IMR-90 (cell line): ENCODE data around the gene ASXL2. TPM values are rescaled to one million over a fixed set of nuclear protein-coding genes. Genes with fewer than 3 reads are reported as not detected.

ENCODE experiments used
- ATAC-seq: fragments of 200-7000 bp; cut with Tn5 transposase; 2 replicates; pipeline ENCODE4 v1.9.1; 2020; ENCODE audit warnings: low read depth, mild to moderate bottlenecking, moderate library complexity
- BruUV-seq: library from RNA; stranded (reverse); fragments of 400-500 nt; replicated peaks from 2 replicates; lab custom pipeline; 2021; lab: Mats Ljungman, UMichigan
- CTCF ChIA-PET: fragments of 300-600 bp; formaldehyde crosslinking; extraction: SDS; loops from one replicate; lab custom pipeline; 2021; ENCODE audit warnings: antibody characterized with exemption; lab: Yijun Ruan, JAX
- POLR2A ChIA-PET: fragments of 300-600 bp; sonication (Branson Sonifier 250); formaldehyde crosslinking; loops from one replicate; lab custom pipeline; 2022; ENCODE audit warnings: antibody characterized with exemption; ENCODE audit not compliant: unreplicated experiment; lab: Charles Lee
- DNase-seq: peaks from one replicate; pipeline ENCODE4 v3.0.0; 2013
- H2AFZ ChIP-seq: replicated peaks from 2 replicates; pipeline ENCODE3; 2013; ENCODE audit warnings: low read length, mild to moderate bottlenecking; ENCODE audit not compliant: poor library complexity
- H2AK5ac ChIP-seq: 2 replicates; pipeline ENCODE4 v1.6.1; 2013; ENCODE audit warnings: low read depth, low read length, inconsistent platforms
- H2AK9ac ChIP-seq: replicated peaks from 2 replicates; pipeline ENCODE3; 2013; ENCODE audit warnings: mild to moderate bottlenecking, low read depth, low read length, moderate library complexity; ENCODE audit not compliant: poor library complexity
- H2BK120ac ChIP-seq: 2 replicates; pipeline ENCODE4 v1.6.1; 2013; ENCODE audit warnings: low read depth, low read length, inconsistent platforms
- H2BK15ac ChIP-seq: 3 replicates; pipeline ENCODE4 v1.6.1; 2013; ENCODE audit warnings: low read depth, low read length, inconsistent platforms
- H2BK20ac ChIP-seq: 2 replicates; pipeline ENCODE4 v1.6.1; 2013; ENCODE audit warnings: low read depth, mild to moderate bottlenecking, inconsistent platforms, low read length, moderate library complexity
- H2BK5ac ChIP-seq: 2 replicates; pipeline ENCODE4 v1.6.1; 2013; ENCODE audit warnings: mild to moderate bottlenecking, low read depth, low read length, inconsistent platforms; ENCODE audit not compliant: poor library complexity, severe bottlenecking
- H3K14ac ChIP-seq: replicated peaks from 2 replicates; pipeline ENCODE4 v1.6.1; 2013; ENCODE audit warnings: low read depth, low read length, inconsistent platforms
- H3K18ac ChIP-seq: 2 replicates; pipeline ENCODE4 v1.6.1; 2013; ENCODE audit warnings: low read depth, low read length, control low read depth
- H3K23ac ChIP-seq: 2 replicates; pipeline ENCODE4 v1.6.1; 2013; ENCODE audit warnings: low read depth, low read length, inconsistent platforms
- H3K27ac ChIP-seq: 2 replicates; pipeline ENCODE4 v1.5.1; 2013; ENCODE audit warnings: mild to moderate bottlenecking, control low read depth, low read length; ENCODE audit not compliant: insufficient read depth
- H3K27me3 ChIP-seq: 2 replicates; pipeline ENCODE4 v1.6.1; 2013; ENCODE audit warnings: low read length; ENCODE audit not compliant: control insufficient read depth, insufficient read depth
- H3K36me3 ChIP-seq: 2 replicates; pipeline ENCODE4 v1.6.1; 2013; ENCODE audit warnings: low read length, mixed read lengths; ENCODE audit not compliant: control insufficient read depth, insufficient read depth
- H3K4ac ChIP-seq: 2 replicates; pipeline ENCODE4 v1.6.1; 2013; ENCODE audit warnings: low read depth, low read length, inconsistent platforms
- H3K4me1 ChIP-seq: 2 replicates; pipeline ENCODE4 v1.6.1; 2013; ENCODE audit warnings: low read length, mixed read lengths; ENCODE audit not compliant: control insufficient read depth, insufficient read depth
- H3K4me2 ChIP-seq: 2 replicates; pipeline ENCODE4 v1.6.1; 2013; ENCODE audit warnings: low read depth, mild to moderate bottlenecking, control low read depth, low read length, moderate library complexity
- H3K4me3 ChIP-seq: 2 replicates; pipeline ENCODE4 v1.5.1; 2013; ENCODE audit warnings: low read depth, mild to moderate bottlenecking, control low read depth, low read length, moderate library complexity; ENCODE audit not compliant: insufficient read depth
- H3K56ac ChIP-seq: 2 replicates; pipeline ENCODE4 v1.6.1; 2013; ENCODE audit warnings: low read length, inconsistent platforms; ENCODE audit not compliant: insufficient read depth; ENCODE audit errors: extremely low read depth
- H3K79me1 ChIP-seq, 2 experiments: 2 replicates each; pipeline ENCODE4 v1.6.1; 2013; ENCODE audit warnings: low read length in 2 of 2, inconsistent platforms in 1 of 2, low read depth in 1 of 2
- H3K9ac ChIP-seq: 2 replicates; pipeline ENCODE4 v1.6.1; 2013; ENCODE audit warnings: low read depth, low read length, control low read depth
- H3K9me1 ChIP-seq: 2 replicates; pipeline ENCODE4 v1.6.1; 2013; ENCODE audit warnings: low read length, inconsistent platforms; ENCODE audit not compliant: insufficient read depth
- H3K9me3 ChIP-seq: 2 replicates; pipeline ENCODE4 v1.6.1; 2013; ENCODE audit warnings: low read length; ENCODE audit not compliant: control insufficient read depth, insufficient read depth
- H4K20me1 ChIP-seq: 2 replicates; pipeline ENCODE4 v1.6.1; 2013; ENCODE audit warnings: low read length, inconsistent platforms; ENCODE audit not compliant: insufficient read depth
- H4K5ac ChIP-seq: 2 replicates; pipeline ENCODE4 v1.6.1; 2013; ENCODE audit warnings: mild to moderate bottlenecking, low read depth, low read length, control low read depth
- H4K8ac ChIP-seq, 2 experiments: 2 replicates each; pipeline ENCODE4 v1.6.1; 2013; ENCODE audit warnings: low read depth in 2 of 2, low read length in 2 of 2, control low read depth in 1 of 2, inconsistent platforms in 1 of 2
- H4K91ac ChIP-seq: 2 replicates; pipeline ENCODE4 v1.6.1; 2013; ENCODE audit warnings: low read depth, low read length, inconsistent platforms; ENCODE audit not compliant: insufficient read depth
- BHLHE40 ChIP-seq: fragments of 150-350 bp; IDR thresholded peaks from 2 replicates; pipeline ENCODE4 v1.6.1; 2016; ENCODE audit warnings: mild to moderate bottlenecking, low read depth, low read length
- CEBPB ChIP-seq: IDR thresholded peaks from 2 replicates; pipeline ENCODE4 v1.6.1; 2012; ENCODE audit warnings: low read depth, low read length, improper control_type of control experiment
- CHD1 ChIP-seq: IDR thresholded peaks from 2 replicates; pipeline ENCODE4 v1.6.1; 2012; ENCODE audit warnings: low read depth, low read length, improper control_type of control experiment
- CTCF ChIP-seq: conservative IDR thresholded peaks from 2 replicates; pipeline ENCODE4 v1.5.1; 2012; ENCODE audit warnings: mild to moderate bottlenecking, low read depth, low read length, improper control_type of control experiment
- ELK1 ChIP-seq: fragments of 150-350 bp; IDR thresholded peaks from 2 replicates; pipeline ENCODE4 v1.6.1; 2016; ENCODE audit warnings: low read depth, mild to moderate bottlenecking, low read length, moderate library complexity, borderline replicate concordance
- FOS ChIP-seq: fragments of 150-350 bp; IDR thresholded peaks from 2 replicates; pipeline ENCODE4 v1.6.1; 2016; ENCODE audit warnings: low read depth, low read length
- MAFK ChIP-seq: IDR thresholded peaks from 2 replicates; pipeline ENCODE4 v1.6.1; 2012; ENCODE audit warnings: low read depth, low read length, improper control_type of control experiment
- MAZ ChIP-seq: IDR thresholded peaks from 2 replicates; pipeline ENCODE4 v1.6.1; 2012; ENCODE audit warnings: low read depth, mild to moderate bottlenecking, low read length, improper control_type of control experiment, moderate library complexity, borderline replicate concordance
- MXI1 ChIP-seq: IDR thresholded peaks from 2 replicates; pipeline ENCODE4 v1.6.1; 2012; ENCODE audit warnings: low read depth, mild to moderate bottlenecking, low read length, moderate library complexity, borderline replicate concordance
- NFE2L2 ChIP-seq: fragments of 150-350 bp; IDR thresholded peaks from 2 replicates; pipeline ENCODE4 v1.6.1; 2016; ENCODE audit warnings: low read depth, mild to moderate bottlenecking, low read length
- RAD21 ChIP-seq: IDR thresholded peaks from 2 replicates; pipeline ENCODE4 v1.6.1; 2012; ENCODE audit warnings: low read length, improper control_type of control experiment
- RFX5 ChIP-seq: IDR thresholded peaks from 2 replicates; pipeline ENCODE4 v1.8.0; 2012; ENCODE audit warnings: low read depth, mild to moderate bottlenecking, low read length, moderate library complexity
- SMC3 ChIP-seq: fragments of 150-350 bp; IDR thresholded peaks from 2 replicates; pipeline ENCODE4 v1.6.1; 2016; ENCODE audit warnings: low read depth, mild to moderate bottlenecking, antibody characterized with exemption, low read length, moderate library complexity
- USF2 ChIP-seq: fragments of 150-350 bp; IDR thresholded peaks from 2 replicates; pipeline ENCODE4 v1.6.1; 2017; ENCODE audit warnings: mild to moderate bottlenecking, antibody characterized with exemption, low read length, low read depth
- WGBS, 2 experiments: methylation state at CpG; one replicate each; pipeline versions ENCODE4 v1.1.5 to v1.1.7; 2013; ENCODE audit warnings: missing lambda C conversion rate in 2 of 2; ENCODE audit not compliant: insufficient read length in 1 of 2; ENCODE audit errors: extremely low coverage in 2 of 2; 5-methylcytosine and 5-hydroxymethylcytosine counted together
- dilution Hi-C: fragments of 300-500 bp; cut with HindIII; formaldehyde crosslinking; loops from one replicate; pipeline ENCODE4 v1.14.3; 2018; ENCODE audit warnings: low sequenced_read_pairs; ENCODE audit not compliant: unreplicated experiment
- in situ Hi-C: fragments of 300-500 bp; cut with MboI; formaldehyde crosslinking; loops from 3 replicates; pipeline ENCODE4 v1.14.3; 2019; ENCODE audit warnings: low sequenced_read_pairs, inconsistent platforms, mixed read lengths
- intact Hi-C: fragments of 100-400 bp; cut with micrococcal nuclease; formaldehyde crosslinking; loops from 2 replicates; pipeline ENCODE4 v1.10.0; 2022
- polyA plus RNA-seq, 3 experiments: library from polyadenylated mRNA; depleted of rRNA; stranded (reverse); fragments of >200 nt; gene quantifications; 2 replicates each; pipeline ENCODE4 v1.2.3, GENCODE V29; 2012; ENCODE audit warnings: low replicate concordance in 1 of 3
- total RNA-seq: library from RNA; depleted of rRNA; stranded (reverse); fragments of >200 nt; gene quantifications from 2 replicates; pipeline ENCODE4 v1.2.3, GENCODE V29; 2012

The ASXL2 gene
- total and polyA plus RNA-seq, 2 of the 4 experiments (the other 2 are of a cell fraction), result 5.3 to 8.1 TPM

GRCh38 chr2:25701801-25702200, 176.5 kb downstream of the ASXL2 start:
- in situ Hi-C loops, result no loop called here
- dilution Hi-C loops, result no loop called here

More at GRCh38 chr2:25701801-25702200, 176.5 kb downstream of the ASXL2 start:
- peak overlapping the region; percentile 43 for H2AFZ ChIP-seq
- ChIA-PET POLR2A (no interaction called here), CTCF (interaction anchor here (0.6 to 1.5 kb wide), 2 partner anchors 16 to 56 kb away, joined by 3 to 4 read pairs; no protein-coding TSS in a partner anchor)
- H3K36me3 ChIP-seq, result no peaks in the 10 kb centered on the region
- intact Hi-C loops, result no loop called here
- no peak overlapping the region for H3K9ac ChIP-seq
- peaks cover 14% of the 10 kb centered on the region for H3K27me3 ChIP-seq
- no peaks in the 10 kb centered on the region for H4K20me1 ChIP-seq
- no peaks in the 10 kb centered on the region for H3K9me3 ChIP-seq
- H3K14ac ChIP-seq, result no peak overlapping the region
- H4K91ac ChIP-seq, result no peak overlapping the region
- 85% methylated on average over 3 of the region's 9 CpGs; no CpG with 5 or more reads in 1 of the 2 experiments for whole genome bisulfite sequencing, 2 experiments
- H2BK20ac ChIP-seq, result no peak overlapping the region
- no peak overlapping the region for H3K23ac ChIP-seq
- no peaks in the 10 kb centered on the region for H3K9me1 ChIP-seq
- H3K4ac ChIP-seq, result no peak overlapping the region
- ATAC-seq, result no peak
- no peak overlapping the region for H3K56ac ChIP-seq
- H3K79me1 ChIP-seq, result no peaks in the 10 kb centered on the region
- H4K8ac ChIP-seq, result no peak overlapping the region
- no TSS peak for BruUV-seq
- H3K4me2 ChIP-seq, result no peak overlapping the region
- no peak overlapping the region for H4K5ac ChIP-seq
- no peak overlapping the region for H2BK120ac ChIP-seq
- no peaks in the 10 kb centered on the region for H3K4me1 ChIP-seq
- no peak overlapping the region for H2BK5ac ChIP-seq
- TF ChIP-seq CEBPB (no peak), BHLHE40 (no peak), RFX5 (no peak), CTCF (no peak), ELK1 (no peak), MXI1 (no peak), USF2 (no peak), NFE2L2 (no peak), RAD21 (no peak), SMC3 (no peak), MAFK (no peak), CHD1 (no peak), MAZ (no peak), FOS (no peak)
- no peak overlapping the region for H2AK5ac ChIP-seq
- H3K18ac ChIP-seq, result no peak overlapping the region
- no peak for DNase-seq
- no peak overlapping the region for H3K4me3 ChIP-seq
- H2AK9ac ChIP-seq, result no peak overlapping the region
- H3K27ac ChIP-seq, result no peak overlapping the region
- H2BK15ac ChIP-seq, result no peak overlapping the region
